Suprapubic skin (tissue), 4 donors: Measurements from ENCODE around the gene RASA1. TPM values are rescaled to one million over a fixed set of nuclear protein-coding genes. Genes with fewer than 3 reads are reported as not detected.

Experiments used
- DNase-seq, 2 donors: peaks; one replicate each; pipeline ENCODE4 v3.0.0-alpha.2; 2019; ENCODE audit warnings: low spot score in 2 of 2
- H3K27ac ChIP-seq: fragments of 200-600 bp; sonication (generic); one replicate; pipeline ENCODE4 v1.5.1; 2019
- H3K27me3 ChIP-seq: fragments of 200-600 bp; sonication (generic); one replicate; pipeline ENCODE4 v1.5.1; 2019
- H3K36me3 ChIP-seq: fragments of 200-600 bp; sonication (generic); one replicate; pipeline ENCODE4 v1.5.1; 2019
- H3K4me1 ChIP-seq: fragments of 200-600 bp; sonication (generic); one replicate; pipeline ENCODE4 v1.5.1; 2019
- H3K4me3 ChIP-seq: fragments of 200-600 bp; sonication (generic); one replicate; pipeline ENCODE4 v1.5.1; 2019; ENCODE audit warnings: mild to moderate bottlenecking
- H3K9me3 ChIP-seq: fragments of 200-600 bp; sonication (generic); one replicate; pipeline ENCODE4 v1.5.1; 2019
- CTCF ChIP-seq, 2 donors: fragments of 200-600 bp in 1 of 2; fragments of 450-650 bp in 1 of 2; sonication (generic) in 1 of 2; IDR thresholded peaks; one replicate each; pipeline ENCODE4 v1.5.1; 2016 to 2019; ENCODE audit warnings: antibody characterized with exemption in 2 of 2, mild to moderate bottlenecking in 1 of 2, moderate library complexity in 1 of 2
- EP300 ChIP-seq: sonication (generic); formaldehyde crosslinking; IDR thresholded peaks from one replicate; pipeline ENCODE4 v1.6.1; 2017; ENCODE audit warnings: antibody characterized with exemption
- POLR2A ChIP-seq, 2 donors: fragments of 450-650 bp; IDR thresholded peaks; one replicate each; pipeline ENCODE4 v1.6.1; 2017; ENCODE audit warnings: antibody characterized with exemption in 2 of 2, mild to moderate bottlenecking in 2 of 2, moderate library complexity in 2 of 2
- POLR2AphosphoS5 ChIP-seq, 3 donors: sonication (generic); formaldehyde crosslinking; IDR thresholded peaks; one replicate each; pipeline ENCODE4 v1.6.1; 2017; ENCODE audit warnings: antibody characterized with exemption in 3 of 3
- WGBS: methylation state at CpG from one replicate; pipeline ENCODE4 v1.1.5; 2018; 5-methylcytosine and 5-hydroxymethylcytosine counted together
- total RNA-seq, 4 donors: library from RNA; depleted of rRNA; stranded (reverse); fragments of >200 nt; gene quantifications; one replicate each; pipeline ENCODE4 v1.1.0, GENCODE V29; 2016

The RASA1 gene
- total RNA-seq, 4 donors from 2014 or later = 18.8 to 35.3 (median 26.6) TPM

GRCh38 chr5:87347841-87348240 is 80.2 kb downstream of the RASA1 start:
- Histone ChIP-seq H3K27me3 (no peaks in the 10 kb centered on the region), H3K4me1 (peaks cover 4% of the 10 kb centered on the region), H3K9me3 (no peaks in the 10 kb centered on the region), H3K36me3 (peaks cover 7% of the 10 kb centered on the region), H3K27ac (no peak overlapping the region), H3K4me3 (no peak overlapping the region)
- TF ChIP-seq EP300 (no peak), POLR2AphosphoS5 (IDR thresholded peaks at IDR 0.05) (no peak)
- DNase-seq = no peak

- Histone ChIP-seq H3K4me3 (no peak overlapping the region), H3K9me3 (no peaks in the 10 kb centered on the region), H3K27me3 (no peaks in the 10 kb centered on the region), H3K4me1 (no peaks in the 10 kb centered on the region), H3K27ac (no peak overlapping the region), H3K36me3 (peaks cover 28% of the 10 kb centered on the region)
- 86% methylated on average over 1 of the region's 1 CpG for WGBS
- no peak for DNase-seq
- TF ChIP-seq POLR2A (IDR thresholded peaks at IDR 0.05) (no peak), CTCF (IDR thresholded peaks at IDR 0.05) (no peak), EP300 (no peak), POLR2AphosphoS5 (IDR thresholded peaks at IDR 0.05) (no peak)
Observed at GRCh38 chr5:87354496-87354895, 86.8 kb downstream of the RASA1 start.

GRCh38 chr5:87359106-87359505 is 91.4 kb downstream of the RASA1 start:
- WGBS = 92% methylated on average over 2 of the region's 2 CpGs
- Histone ChIP-seq H3K36me3 (peaks cover 16% of the 10 kb centered on the region), H3K9me3 (no peaks in the 10 kb centered on the region), H3K4me1 (no peaks in the 10 kb centered on the region), H3K4me3 (no peak overlapping the region), H3K27me3 (no peaks in the 10 kb centered on the region), H3K27ac (no peak overlapping the region)
- DNase-seq = no peak
- TF ChIP-seq POLR2A (IDR thresholded peaks at IDR 0.05) (no peak), CTCF (IDR thresholded peaks at IDR 0.05) (no peak)

GRCh38 chr5:87360132-87360531 is 92.4 kb downstream of the RASA1 start:
- H3K27me3 ChIP-seq = no peaks in the 10 kb centered on the region
- 97% methylated on average over 11 of the region's 11 CpGs for WGBS
- H3K36me3 ChIP-seq = peaks cover 12% of the 10 kb centered on the region
- TF ChIP-seq POLR2A (IDR thresholded peaks at IDR 0.05) = no peak
- TF ChIP-seq POLR2AphosphoS5 (IDR thresholded peaks at IDR 0.05) = no peak
- TF ChIP-seq EP300 = no peak
- TF ChIP-seq CTCF (IDR thresholded peaks at IDR 0.05) = no peak
- H3K4me1 ChIP-seq = no peaks in the 10 kb centered on the region
- no peaks in the 10 kb centered on the region for H3K9me3 ChIP-seq
- H3K27ac ChIP-seq = no peak overlapping the region
- no peak for DNase-seq
- H3K4me3 ChIP-seq = no peak overlapping the region

GRCh38 chr5:87361031-87361445 is 93.4 kb downstream of the RASA1 start:
- 71% methylated on average over 2 of the region's 2 CpGs for WGBS
- no peak overlapping the region for H3K4me3 ChIP-seq
- TF ChIP-seq POLR2AphosphoS5 (IDR thresholded peaks at IDR 0.05) (no peak), POLR2A (IDR thresholded peaks at IDR 0.05) (no peak), CTCF (IDR thresholded peaks at IDR 0.05) (no peak), EP300 (no peak)
- H3K4me1 ChIP-seq = no peaks in the 10 kb centered on the region
- DNase-seq = no peak
- no peak overlapping the region for H3K27ac ChIP-seq
- peaks cover 7% of the 10 kb centered on the region for H3K36me3 ChIP-seq
- H3K9me3 ChIP-seq = no peaks in the 10 kb centered on the region
- H3K27me3 ChIP-seq = no peaks in the 10 kb centered on the region

GRCh38 chr5:87361536-87362213 is 94.0 kb downstream of the RASA1 start:
- no peak for TF ChIP-seq EP300
- no peak for TF ChIP-seq CTCF (IDR thresholded peaks at IDR 0.05)
- TF ChIP-seq POLR2A (IDR thresholded peaks at IDR 0.05) = no peak
- TF ChIP-seq POLR2AphosphoS5 (IDR thresholded peaks at IDR 0.05) = no peak
- no peak overlapping the region for H3K4me3 ChIP-seq
- no peaks in the 10 kb centered on the region for H3K27me3 ChIP-seq
- H3K9me3 ChIP-seq = no peaks in the 10 kb centered on the region
- no peaks in the 10 kb centered on the region for H3K4me1 ChIP-seq
- H3K27ac ChIP-seq = no peak overlapping the region
- peaks cover 14% of the 10 kb centered on the region for H3K36me3 ChIP-seq
- WGBS = 88% methylated on average over 1 of the region's 1 CpG
- DNase-seq = no peak
